Activated effector memory CD4-positive, alpha-beta T cell treated with Interleukin-2 at 50 U/mL for 16 hours (primary cell): Measurements from ENCODE around the gene RSAD1.

Experiments used
- DNase-seq: peaks from one replicate; pipeline ENCODE4 v3.0.0-alpha.2; 2020

RSAD1 gene

DNA sequence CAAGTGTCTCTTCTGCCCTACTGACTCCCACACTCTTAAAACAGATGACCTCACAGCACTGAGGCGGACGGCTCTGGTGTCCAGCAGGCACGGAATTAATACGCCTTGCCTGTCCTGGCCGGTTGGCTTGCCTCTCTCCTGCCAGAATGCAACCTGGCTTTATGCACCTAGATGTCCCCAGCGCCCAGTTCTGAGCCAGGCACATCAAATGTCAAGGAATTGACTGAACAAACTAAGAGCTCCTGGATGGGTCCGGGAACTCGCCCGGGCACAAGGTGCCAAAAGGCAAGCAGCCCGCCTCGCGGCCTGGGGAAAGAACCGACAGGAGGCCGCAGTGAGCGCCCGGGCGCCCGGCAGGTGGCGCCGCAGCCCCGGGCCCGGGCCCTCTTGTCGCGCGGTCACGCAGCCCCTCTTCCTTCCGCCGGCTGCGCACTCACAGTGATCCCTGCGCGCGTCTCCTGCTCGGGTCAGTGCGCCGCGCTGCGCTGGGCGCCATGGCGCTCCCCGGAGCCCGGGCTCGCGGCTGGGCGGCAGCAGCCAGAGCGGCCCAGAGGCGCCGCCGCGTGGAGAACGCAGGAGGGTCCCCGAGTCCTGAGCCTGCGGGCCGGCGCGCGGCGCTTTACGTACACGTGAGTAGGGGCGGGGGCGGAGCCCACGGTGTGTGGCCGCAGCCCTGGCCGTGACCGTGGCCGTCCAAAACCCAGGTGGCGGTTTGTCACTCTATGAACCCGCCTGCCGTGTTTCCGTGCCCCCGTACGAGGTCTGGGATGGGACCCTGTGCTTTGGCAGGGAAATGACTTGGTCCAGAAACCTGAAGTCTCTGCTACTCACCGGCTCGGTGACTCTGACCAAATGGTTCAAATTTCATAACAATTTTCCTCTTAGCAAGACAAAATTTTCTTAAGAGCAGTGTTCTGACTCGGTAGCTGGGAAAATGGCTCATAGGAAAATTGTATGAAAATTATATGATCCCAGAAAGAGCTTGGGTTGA lies at the start of gene RSAD1:
RSAD1 (plus strand) TSS at position 470 of the 991 bp plus-strand sequence; CDS start at position 495, 25 bp downstream.
- DNase-seq: peak; percentile 83

DNA sequence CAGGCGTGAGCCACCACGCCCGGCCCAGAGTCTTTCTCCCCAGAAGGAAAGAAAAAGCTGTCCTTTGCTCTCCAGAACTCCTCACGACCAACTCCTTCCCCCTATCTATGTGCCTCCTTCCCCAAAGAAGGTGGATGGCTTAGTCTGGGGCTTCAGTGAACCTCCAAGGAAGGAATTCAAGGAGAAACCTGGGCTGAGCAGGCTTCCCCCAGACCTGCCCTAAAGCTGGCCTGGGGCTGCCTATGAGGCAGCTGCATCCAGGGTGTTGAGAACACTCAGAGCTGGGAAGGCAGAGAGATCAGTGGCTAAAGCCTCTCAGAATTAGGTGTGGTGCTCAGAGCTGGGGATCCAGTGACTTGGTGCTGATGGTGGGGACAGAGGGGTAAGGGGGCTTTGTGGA lies 48.9 kb upstream of the RSAD1 start:
- no peak for DNase-seq

- no peak for DNase-seq
Measured at GRCh38 chr17:50430821-50431618, 47.6 kb upstream of the RSAD1 start.

DNA sequence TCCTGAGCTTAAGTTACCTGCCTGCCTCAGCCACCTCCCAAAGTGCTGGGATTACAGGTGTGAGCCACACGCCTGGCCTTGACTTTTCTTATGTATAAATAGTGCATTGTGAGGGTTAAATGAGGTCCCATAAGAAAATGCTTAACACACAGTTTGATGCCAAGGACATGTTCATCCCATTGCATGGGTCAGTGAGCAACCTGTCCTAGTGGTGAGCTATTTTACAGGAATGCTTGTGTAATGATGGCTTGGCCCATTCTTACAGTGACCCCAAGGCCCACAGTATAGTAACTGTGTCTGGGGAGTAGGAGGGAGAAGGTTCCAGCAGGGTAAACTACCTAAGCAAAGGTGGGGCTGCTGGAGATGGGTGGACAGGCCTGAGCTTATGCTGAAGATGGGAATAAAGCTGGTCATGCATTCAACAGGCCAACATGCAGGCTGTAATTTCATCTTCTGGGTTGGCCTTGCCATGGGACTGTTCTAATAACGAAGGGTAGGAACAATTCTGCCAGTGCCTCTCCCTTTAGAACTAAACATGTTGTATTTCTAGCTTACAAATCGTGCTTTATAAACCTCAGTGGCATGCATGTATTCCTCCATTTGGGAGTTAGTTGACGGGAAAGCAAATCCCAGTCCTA lies 46.4 kb upstream of the RSAD1 start:
- DNase-seq: no peak

GRCh38 chr17:50437409-50437808 lies 41.3 kb upstream of the RSAD1 start:
- no peak for DNase-seq

DNA sequence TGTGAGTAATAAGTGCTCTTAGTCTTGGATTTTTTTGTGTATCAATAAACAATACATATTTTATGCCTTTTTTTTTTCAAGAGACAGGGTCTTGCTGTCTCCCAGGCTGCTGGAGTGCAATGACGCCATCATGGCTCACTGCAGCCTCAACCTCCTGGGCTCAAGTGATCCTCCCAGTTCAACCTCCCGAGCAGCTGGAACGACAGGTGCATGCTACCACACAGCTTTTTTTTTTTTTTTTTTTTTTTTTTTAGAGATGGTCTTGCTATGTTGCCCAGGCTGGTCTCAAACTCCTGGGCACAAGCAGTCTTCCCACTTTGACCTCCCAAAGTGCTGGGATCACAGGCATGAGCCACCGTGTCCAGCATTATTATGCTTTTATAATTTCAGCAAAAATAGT lies 39.7 kb upstream of the RSAD1 start:
- DNase-seq: no peak

GRCh38 chr17:50440172-50440837 lies 38.4 kb upstream of the RSAD1 start:
- DNase-seq: no peak

GRCh38 chr17:50440838-50441829 lies 37.5 kb upstream of the RSAD1 start:
- no peak for DNase-seq

DNA sequence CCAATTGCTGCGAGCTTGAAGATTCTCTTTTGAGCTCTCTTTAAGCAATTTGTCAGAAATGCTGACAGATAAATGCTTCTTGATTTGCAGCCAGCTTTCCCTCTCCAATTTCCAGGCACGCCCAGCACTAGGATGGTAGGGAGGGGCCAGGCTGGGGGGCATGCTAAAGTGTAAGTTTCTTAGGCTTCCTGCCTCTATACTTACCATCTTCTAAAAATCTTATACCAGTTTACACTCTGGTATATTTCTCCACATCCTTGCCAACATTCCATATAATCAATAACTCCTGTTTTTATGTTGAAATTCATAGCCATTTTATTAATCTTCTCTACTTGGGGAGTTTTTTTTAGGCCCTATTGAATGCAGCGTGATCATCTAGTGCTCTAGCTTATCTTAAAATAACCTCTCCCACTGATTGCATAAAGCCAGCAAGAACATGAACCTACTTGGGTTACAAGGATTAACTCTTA lies 35.1 kb upstream of the RSAD1 start:
- no peak for DNase-seq

DNA sequence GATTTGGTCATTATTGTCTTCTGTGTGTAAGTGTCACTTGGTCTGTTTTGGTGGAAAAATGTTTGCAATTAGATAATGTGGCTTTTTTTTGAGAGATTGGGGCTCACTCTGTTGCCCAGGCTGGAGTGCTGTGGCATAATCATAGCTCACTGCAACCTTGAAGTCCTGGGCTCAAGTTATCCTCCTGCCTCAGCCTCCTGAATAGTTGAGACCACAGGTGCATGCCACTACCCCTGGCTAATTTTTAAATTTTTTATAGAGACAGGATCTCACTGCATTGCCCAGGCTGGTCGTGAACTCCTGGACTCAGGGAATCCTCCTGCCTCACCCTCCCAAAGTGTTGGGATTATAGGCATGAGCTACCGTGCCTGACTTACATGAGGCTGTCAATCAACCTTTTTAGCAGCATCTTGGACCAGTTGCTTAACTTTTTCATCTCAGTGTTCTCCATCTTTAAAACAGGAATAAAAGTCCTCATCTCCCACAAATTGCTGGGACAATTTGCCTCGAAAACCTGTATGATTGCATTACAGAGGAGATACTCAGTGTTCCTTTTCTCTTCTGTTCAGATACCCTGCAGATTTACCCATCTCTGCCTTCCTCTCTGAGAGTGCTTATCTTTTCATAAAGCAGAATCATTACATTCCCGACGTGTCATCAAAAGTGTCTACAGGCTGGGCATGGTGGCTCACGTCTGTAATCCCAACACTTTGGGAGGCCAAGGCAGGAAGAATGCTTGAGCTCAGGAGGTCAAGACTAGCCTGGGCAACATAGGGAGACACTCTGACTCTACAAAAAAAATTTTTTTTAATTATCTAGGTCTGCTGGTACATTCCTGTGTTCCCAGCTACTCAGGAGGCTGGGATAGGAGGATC lies 33.6 kb upstream of the RSAD1 start:
- no peak for DNase-seq

GRCh38 chr17:50445730-50446325 lies 32.8 kb upstream of the RSAD1 start:
- DNase-seq: no peak

GRCh38 chr17:50447870-50448595 lies 30.6 kb upstream of the RSAD1 start:
- DNase-seq: no peak

- no peak for DNase-seq
Measured at GRCh38 chr17:50448643-50449042, 30.0 kb upstream of the RSAD1 start.

- no peak for DNase-seq
Measured at GRCh38 chr17:50451943-50452629, 26.6 kb upstream of the RSAD1 start.

DNA sequence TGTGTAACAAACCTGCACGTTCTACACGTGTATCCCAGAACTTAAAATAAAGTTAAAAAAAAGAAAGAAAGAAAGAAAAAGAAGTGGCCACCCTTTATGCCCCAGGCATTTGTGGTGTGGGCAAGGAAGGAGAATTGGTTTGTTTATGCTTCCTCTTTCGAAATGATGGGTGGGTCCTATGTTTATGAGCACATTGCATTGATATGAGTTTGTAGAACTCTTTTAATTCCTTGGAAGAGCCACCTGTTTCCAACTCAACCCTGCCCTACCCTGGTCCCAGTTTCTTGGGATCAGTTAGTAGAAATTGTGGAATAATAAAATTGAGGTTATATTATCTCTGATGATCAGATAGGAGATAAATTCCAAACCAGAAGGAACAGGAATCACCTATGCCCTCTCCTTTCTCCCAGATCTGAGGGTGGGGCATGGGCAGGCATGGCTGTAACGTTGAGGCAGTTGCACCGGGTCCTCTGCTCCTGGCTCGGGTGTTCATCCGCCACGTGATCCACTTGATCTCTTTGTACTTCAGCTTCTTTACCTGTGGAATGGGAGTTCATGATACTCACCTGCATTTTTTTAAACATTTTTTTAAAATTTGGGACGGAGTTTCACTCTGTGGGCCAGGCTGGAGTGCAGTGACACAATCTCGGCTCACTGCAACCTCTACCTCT lies 25.9 kb upstream of the RSAD1 start:
- no peak for DNase-seq

GRCh38 chr17:50453901-50454300 lies 24.8 kb upstream of the RSAD1 start:
- no peak for DNase-seq

GRCh38 chr17:50457621-50458020 lies 21.0 kb upstream of the RSAD1 start:
- no peak for DNase-seq

DNA sequence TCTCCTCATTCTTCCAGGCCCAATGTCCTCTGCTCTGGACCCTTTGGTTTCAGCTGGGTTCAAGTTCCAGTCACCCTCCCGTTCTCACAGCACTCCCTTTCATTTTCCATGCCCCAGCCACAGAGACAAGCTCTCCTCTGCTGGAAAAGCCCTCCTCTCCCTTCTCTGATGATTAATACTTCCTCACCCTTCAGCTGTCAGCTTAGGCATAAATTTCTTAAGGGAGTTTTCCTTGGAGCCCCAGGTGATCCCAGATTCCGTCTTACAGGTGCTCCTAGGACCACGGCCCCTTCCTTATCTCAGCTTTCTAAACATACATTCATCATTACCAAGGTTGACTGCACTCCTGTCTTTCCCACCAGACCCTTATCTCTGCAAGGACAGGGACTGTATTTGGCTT lies 20.4 kb upstream of the RSAD1 start:
- no peak for DNase-seq
